Loucy (cell line): ENCODE measurements around the gene COL4A4.

ENCODE experiments used
- EZH2phosphoT487 ChIP-seq: fragments of 200-600 bp; IDR thresholded peaks from 2 replicates; pipeline ENCODE4 v1.6.1; 2018; ENCODE audit warnings: antibody characterized with exemption, mild to moderate bottlenecking, moderate library complexity, borderline replicate concordance
- TF ChIP-seq, protein P1 (sequence below): fragments of 200-600 bp; sonication (generic); conservative IDR thresholded peaks from 2 replicates; pipeline ENCODE4 v1.5.1; 2014; ENCODE audit warnings: mild to moderate bottlenecking, antibody characterized with exemption, low read length

DNA sequence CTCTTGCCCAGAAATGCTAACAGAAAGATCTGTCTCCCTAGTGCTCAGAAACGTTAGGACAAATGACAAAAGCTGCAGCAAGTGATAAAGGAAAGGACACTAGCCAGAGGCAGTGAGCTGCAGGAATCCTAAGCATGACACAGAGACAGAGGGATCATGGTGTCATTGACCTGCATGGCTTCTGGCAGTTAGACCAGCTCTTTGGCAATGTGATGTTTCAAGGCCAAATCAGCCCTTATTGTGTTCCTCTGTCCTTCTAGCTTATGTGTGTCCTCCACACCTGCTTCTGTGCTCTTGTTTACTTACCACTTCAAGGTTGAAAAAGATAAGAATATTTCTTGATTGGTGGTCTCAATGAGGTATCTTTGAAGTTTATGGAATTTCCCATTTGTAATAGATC, 207.3 kb downstream of the COL4A4 start:
- TF ChIP-seq, protein P1, sequence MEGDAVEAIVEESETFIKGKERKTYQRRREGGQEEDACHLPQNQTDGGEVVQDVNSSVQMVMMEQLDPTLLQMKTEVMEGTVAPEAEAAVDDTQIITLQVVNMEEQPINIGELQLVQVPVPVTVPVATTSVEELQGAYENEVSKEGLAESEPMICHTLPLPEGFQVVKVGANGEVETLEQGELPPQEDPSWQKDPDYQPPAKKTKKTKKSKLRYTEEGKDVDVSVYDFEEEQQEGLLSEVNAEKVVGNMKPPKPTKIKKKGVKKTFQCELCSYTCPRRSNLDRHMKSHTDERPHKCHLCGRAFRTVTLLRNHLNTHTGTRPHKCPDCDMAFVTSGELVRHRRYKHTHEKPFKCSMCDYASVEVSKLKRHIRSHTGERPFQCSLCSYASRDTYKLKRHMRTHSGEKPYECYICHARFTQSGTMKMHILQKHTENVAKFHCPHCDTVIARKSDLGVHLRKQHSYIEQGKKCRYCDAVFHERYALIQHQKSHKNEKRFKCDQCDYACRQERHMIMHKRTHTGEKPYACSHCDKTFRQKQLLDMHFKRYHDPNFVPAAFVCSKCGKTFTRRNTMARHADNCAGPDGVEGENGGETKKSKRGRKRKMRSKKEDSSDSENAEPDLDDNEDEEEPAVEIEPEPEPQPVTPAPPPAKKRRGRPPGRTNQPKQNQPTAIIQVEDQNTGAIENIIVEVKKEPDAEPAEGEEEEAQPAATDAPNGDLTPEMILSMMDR, result no peak
- no peak for TF ChIP-seq EZH2phosphoT487
